GM12892 (cell line): ENCODE data around the gene GALNTL6.

Experiments used
- POLR2A ChIP-seq: IDR thresholded peaks from 2 replicates; pipeline ENCODE4 v1.6.1; 2011; ENCODE audit warnings: low read depth, low read length, control low read depth
- TAF1 ChIP-seq: IDR thresholded peaks from 2 replicates; pipeline ENCODE4 v1.6.1; 2011; ENCODE audit warnings: low read depth, mild to moderate bottlenecking, control low read depth, low read length, borderline replicate concordance

- TF ChIP-seq POLR2A (no peak), TAF1 (no peak)
Observed at GRCh38 chr4:172109466-172109865, 296.3 kb downstream of the GALNTL6 start.
